Measurements from ENCODE around the gene ZFPL1.

The ZFPL1 gene

DNA sequence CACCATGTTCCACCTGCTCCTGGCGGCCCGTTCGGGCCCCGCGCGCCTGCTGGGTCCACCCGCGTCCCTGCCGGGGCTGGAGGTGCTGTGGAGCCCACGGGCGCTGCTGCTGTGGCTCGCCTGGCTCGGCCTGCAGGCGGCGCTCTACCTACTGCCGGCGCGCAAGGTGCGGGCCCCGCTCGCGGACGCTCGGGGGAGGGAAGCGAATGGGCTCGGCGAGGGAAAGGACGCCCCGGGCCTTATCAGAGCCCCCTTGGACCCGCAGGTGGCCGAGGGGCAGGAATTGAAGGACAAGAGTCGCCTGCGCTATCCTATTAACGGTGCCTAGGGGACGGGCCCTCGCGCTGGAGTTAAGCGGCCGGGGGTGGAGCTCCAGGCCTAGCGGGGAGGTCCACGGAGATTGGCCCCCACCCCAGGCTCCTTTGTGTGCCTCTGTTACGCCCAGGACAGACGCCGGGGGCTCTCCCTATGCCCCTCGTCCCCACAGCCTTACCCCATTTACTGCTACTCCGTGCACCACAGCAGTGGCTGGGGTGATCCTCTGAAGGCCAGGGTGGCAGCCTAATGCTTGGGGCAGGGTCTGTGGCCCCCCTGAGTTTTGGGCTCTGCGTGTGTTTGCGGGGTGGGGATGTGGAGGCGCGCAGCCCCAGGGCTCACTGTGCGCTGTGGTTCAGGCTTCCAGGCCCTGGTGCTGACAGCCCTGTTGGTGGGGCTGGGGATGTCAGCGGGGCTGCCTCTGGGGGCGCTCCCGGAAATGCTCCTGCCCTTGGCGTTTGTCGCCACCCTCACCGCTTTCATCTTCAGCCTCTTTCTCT, 28.7 kb downstream of the ZFPL1 start:
- peak; percentile 55 for DNase-seq (ENCODE audit: low read depth)
- H3K4me3 ChIP-seq (ENCODE audit: low read length): peak overlapping the region; percentile 74
- TF ChIP-seq, protein P1, sequence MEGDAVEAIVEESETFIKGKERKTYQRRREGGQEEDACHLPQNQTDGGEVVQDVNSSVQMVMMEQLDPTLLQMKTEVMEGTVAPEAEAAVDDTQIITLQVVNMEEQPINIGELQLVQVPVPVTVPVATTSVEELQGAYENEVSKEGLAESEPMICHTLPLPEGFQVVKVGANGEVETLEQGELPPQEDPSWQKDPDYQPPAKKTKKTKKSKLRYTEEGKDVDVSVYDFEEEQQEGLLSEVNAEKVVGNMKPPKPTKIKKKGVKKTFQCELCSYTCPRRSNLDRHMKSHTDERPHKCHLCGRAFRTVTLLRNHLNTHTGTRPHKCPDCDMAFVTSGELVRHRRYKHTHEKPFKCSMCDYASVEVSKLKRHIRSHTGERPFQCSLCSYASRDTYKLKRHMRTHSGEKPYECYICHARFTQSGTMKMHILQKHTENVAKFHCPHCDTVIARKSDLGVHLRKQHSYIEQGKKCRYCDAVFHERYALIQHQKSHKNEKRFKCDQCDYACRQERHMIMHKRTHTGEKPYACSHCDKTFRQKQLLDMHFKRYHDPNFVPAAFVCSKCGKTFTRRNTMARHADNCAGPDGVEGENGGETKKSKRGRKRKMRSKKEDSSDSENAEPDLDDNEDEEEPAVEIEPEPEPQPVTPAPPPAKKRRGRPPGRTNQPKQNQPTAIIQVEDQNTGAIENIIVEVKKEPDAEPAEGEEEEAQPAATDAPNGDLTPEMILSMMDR (IDR thresholded peaks at IDR 0.05; ENCODE audit: insufficient read depth, low read depth, low read length, missing control alignments): peak; percentile 52

- TF ChIP-seq, protein P1 (IDR thresholded peaks at IDR 0.05; ENCODE audit: insufficient read depth, low read depth, low read length, missing control alignments): no peak
- DNase-seq (ENCODE audit: low read depth): no peak
- H3K4me3 ChIP-seq (ENCODE audit: low read length): peak overlapping the region; percentile 74
These were observed 29.3 kb downstream of the ZFPL1 start for GRCh38 chr11:65113361-65113756.

GRCh38 chr11:65113839-65114238, 29.8 kb downstream of the ZFPL1 start:
- TF ChIP-seq, protein P1 (IDR thresholded peaks at IDR 0.05; ENCODE audit: insufficient read depth, low read depth, low read length, missing control alignments): no peak
- no peak for DNase-seq (ENCODE audit: low read depth)
- H3K4me3 ChIP-seq (ENCODE audit: low read length): no peak overlapping the region

GRCh38 chr11:65114538-65115171, 30.6 kb downstream of the ZFPL1 start:
- TF ChIP-seq, protein P1 (IDR thresholded peaks at IDR 0.05; ENCODE audit: insufficient read depth, low read depth, low read length, missing control alignments): no peak
- no peak overlapping the region for H3K4me3 ChIP-seq (ENCODE audit: low read length)
- DNase-seq (ENCODE audit: low read depth): no peak

DNA sequence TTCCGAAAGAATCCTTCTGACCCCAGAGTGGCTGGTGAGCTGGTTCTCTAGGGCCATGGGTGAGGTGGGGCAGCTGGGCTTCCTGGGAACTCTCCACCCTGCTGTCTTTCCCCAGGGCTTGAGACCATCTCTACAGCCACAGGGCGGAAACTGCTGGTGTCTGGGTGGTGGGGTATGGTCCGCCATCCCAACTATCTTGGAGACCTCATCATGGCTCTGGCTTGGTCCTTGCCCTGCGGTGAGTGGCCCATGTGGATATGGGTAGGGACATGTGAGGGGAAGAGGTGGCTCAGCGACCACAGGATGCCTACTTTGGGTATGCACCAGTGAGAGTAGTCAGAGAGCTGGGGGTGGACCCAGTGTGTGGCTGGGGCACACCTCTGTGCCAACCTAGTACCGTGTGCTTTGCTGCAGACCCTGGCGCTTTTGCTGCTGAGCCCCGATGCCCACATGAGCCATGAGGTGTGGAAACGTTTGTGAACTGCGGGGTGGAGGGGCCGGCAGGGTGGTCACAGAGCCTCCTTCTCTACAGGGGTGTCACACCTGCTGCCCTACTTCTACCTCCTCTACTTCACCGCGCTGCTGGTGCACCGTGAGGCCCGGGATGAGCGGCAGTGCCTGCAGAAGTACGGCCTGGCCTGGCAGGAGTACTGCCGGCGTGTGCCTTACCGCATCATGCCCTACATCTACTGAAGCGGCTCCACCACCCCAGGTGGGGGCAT, 31.5 kb downstream of the ZFPL1 start:
- peak overlapping the region; percentile 69 for H3K4me3 ChIP-seq (ENCODE audit: low read length)
- DNase-seq (ENCODE audit: low read depth): no peak
- TF ChIP-seq, protein P1 (IDR thresholded peaks at IDR 0.05; ENCODE audit: insufficient read depth, low read depth, low read length, missing control alignments): no peak

DNA sequence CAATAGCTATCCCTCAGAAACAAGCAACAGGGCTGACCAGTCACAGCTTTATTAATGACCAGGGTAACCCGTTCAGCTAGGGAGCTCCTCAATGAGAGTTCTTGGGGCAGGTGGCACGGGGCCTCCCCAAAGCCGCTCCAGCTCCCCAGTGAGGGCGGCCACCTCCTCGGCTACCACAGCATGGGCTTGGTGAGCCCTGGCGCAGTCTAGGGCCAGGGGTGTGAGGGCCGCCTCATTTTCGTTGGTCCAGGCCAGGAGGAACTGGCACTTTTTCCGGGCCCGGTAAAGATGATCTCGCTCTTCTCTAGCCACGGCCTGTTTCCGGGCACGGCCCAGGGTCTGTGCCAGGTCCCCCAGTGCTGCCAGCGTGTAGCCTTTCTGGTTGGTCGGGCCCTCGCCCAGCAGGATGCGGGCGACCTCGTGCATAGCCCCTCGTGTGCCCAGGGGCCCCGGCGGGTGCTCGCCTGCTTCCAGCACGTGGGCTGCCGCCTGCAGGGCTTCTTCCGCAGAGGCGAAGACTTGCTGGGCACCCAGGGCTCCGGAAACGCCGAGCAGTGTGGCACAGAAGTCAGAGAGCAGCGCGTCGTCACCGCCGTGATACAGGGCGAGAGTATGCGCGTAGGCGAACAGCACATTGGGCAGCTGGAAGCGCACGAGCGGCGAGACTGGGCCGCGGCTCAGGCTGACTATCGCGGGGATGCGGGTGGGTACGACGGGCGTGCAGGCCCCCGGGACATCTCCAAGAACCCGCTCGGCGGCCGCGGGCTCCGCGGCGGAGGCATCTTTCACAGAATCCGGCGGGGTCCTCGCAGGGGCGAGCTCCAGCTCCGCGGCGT, 32.6 kb downstream of the ZFPL1 start:
- DNase-seq (ENCODE audit: low read depth): peak; percentile 85
- TF ChIP-seq, protein P1 (IDR thresholded peaks at IDR 0.05; ENCODE audit: insufficient read depth, low read depth, low read length, missing control alignments): no peak
- peak overlapping the region; percentile 69 for H3K4me3 ChIP-seq (ENCODE audit: low read length)
